Suprapubic skin (tissue), 4 donors: ENCODE data around the gene GPER1. TPM values are rescaled to one million over a fixed set of nuclear protein-coding genes. Genes with fewer than 3 reads are reported as not detected.

ENCODE experiments used
- DNase-seq, 2 donors: peaks; one replicate each; pipeline ENCODE4 v3.0.0-alpha.2; 2019; ENCODE audit warnings: low spot score in 2 of 2
- H3K27ac ChIP-seq: fragments of 200-600 bp; sonication (generic); one replicate; pipeline ENCODE4 v1.5.1; 2019
- H3K27me3 ChIP-seq: fragments of 200-600 bp; sonication (generic); one replicate; pipeline ENCODE4 v1.5.1; 2019
- H3K36me3 ChIP-seq: fragments of 200-600 bp; sonication (generic); one replicate; pipeline ENCODE4 v1.5.1; 2019
- H3K4me1 ChIP-seq: fragments of 200-600 bp; sonication (generic); one replicate; pipeline ENCODE4 v1.5.1; 2019
- H3K4me3 ChIP-seq: fragments of 200-600 bp; sonication (generic); one replicate; pipeline ENCODE4 v1.5.1; 2019; ENCODE audit warnings: mild to moderate bottlenecking
- H3K9me3 ChIP-seq: fragments of 200-600 bp; sonication (generic); one replicate; pipeline ENCODE4 v1.5.1; 2019
- CTCF ChIP-seq, 2 donors: fragments of 200-600 bp in 1 of 2; fragments of 450-650 bp in 1 of 2; sonication (generic) in 1 of 2; IDR thresholded peaks; one replicate each; pipeline ENCODE4 v1.5.1; 2016 to 2019; ENCODE audit warnings: antibody characterized with exemption in 2 of 2, mild to moderate bottlenecking in 1 of 2, moderate library complexity in 1 of 2
- EP300 ChIP-seq: sonication (generic); formaldehyde crosslinking; IDR thresholded peaks from one replicate; pipeline ENCODE4 v1.6.1; 2017; ENCODE audit warnings: antibody characterized with exemption
- POLR2A ChIP-seq, 2 donors: fragments of 450-650 bp; IDR thresholded peaks; one replicate each; pipeline ENCODE4 v1.6.1; 2017; ENCODE audit warnings: antibody characterized with exemption in 2 of 2, mild to moderate bottlenecking in 2 of 2, moderate library complexity in 2 of 2
- POLR2AphosphoS5 ChIP-seq, 3 donors: sonication (generic); formaldehyde crosslinking; IDR thresholded peaks; one replicate each; pipeline ENCODE4 v1.6.1; 2017; ENCODE audit warnings: antibody characterized with exemption in 3 of 3
- WGBS: methylation state at CpG from one replicate; pipeline ENCODE4 v1.1.5; 2018; 5-methylcytosine and 5-hydroxymethylcytosine counted together
- total RNA-seq, 4 donors: library from RNA; depleted of rRNA; stranded (reverse); fragments of >200 nt; gene quantifications; one replicate each; pipeline ENCODE4 v1.1.0, GENCODE V29; 2016

The GPER1 gene
- total RNA-seq, 4 donors from 2014 or later: 2.6 to 11.9 (median 5.1) TPM

- no peaks in the 10 kb centered on the region for H3K27me3 ChIP-seq
- H3K36me3 ChIP-seq: no peaks in the 10 kb centered on the region
- DNase-seq: no peak
- WGBS: 89% methylated on average over 14 of the region's 31 CpGs
- peaks cover 39% of the 10 kb centered on the region for H3K4me1 ChIP-seq
- no peaks in the 10 kb centered on the region for H3K9me3 ChIP-seq
- no peak overlapping the region for H3K4me3 ChIP-seq
- no peak overlapping the region for H3K27ac ChIP-seq
- TF ChIP-seq CTCF (IDR thresholded peaks at IDR 0.05) (no peak), POLR2A (IDR thresholded peaks at IDR 0.05) (no peak), EP300 (no peak), POLR2AphosphoS5 (IDR thresholded peaks at IDR 0.05) (no peak)
These were observed 5.9 kb upstream of the GPER1 start for GRCh38 chr7:1081931-1082401.

GRCh38 chr7:1083729-1084657 is 3.9 kb upstream of the GPER1 start:
- peaks cover 53% of the 10 kb centered on the region for H3K4me1 ChIP-seq
- no peak for TF ChIP-seq POLR2A (IDR thresholded peaks at IDR 0.05)
- TF ChIP-seq POLR2AphosphoS5 (IDR thresholded peaks at IDR 0.05): peak in 1 of 3 donors; percentile 39
- TF ChIP-seq CTCF (IDR thresholded peaks at IDR 0.05): no peak
- TF ChIP-seq EP300: no peak
- no peaks in the 10 kb centered on the region for H3K36me3 ChIP-seq
- no peaks in the 10 kb centered on the region for H3K27me3 ChIP-seq
- no peaks in the 10 kb centered on the region for H3K9me3 ChIP-seq
- no peak overlapping the region for H3K27ac ChIP-seq
- peak in 1 of 2 donors; percentile 89 for DNase-seq
- WGBS: 73% methylated on average over 27 of the region's 45 CpGs
- no peak overlapping the region for H3K4me3 ChIP-seq

DNA sequence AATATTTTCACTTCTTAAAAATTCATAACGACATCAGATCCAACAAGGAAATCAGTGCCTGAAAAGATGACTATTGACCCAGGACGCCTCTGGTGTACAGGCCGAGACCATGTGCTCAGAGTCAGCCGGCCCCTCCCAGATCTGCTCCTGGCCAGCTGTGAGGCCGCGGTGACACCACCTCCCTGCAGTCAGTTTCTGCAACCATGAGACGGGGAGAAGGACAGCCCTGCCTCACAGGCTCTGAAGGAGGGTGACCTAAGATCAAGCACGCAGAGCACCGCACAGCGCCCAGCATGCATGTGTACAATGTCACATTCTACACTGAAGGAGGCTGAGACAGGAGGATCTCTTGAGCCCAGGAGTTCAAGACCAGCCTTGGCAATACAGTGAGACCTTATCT is 2.6 kb upstream of the GPER1 start:
- WGBS: 78% methylated on average over 10 of the region's 10 CpGs
- no peak for DNase-seq
- Histone ChIP-seq H3K27ac (no peak overlapping the region), H3K9me3 (no peaks in the 10 kb centered on the region), H3K27me3 (no peaks in the 10 kb centered on the region), H3K36me3 (no peaks in the 10 kb centered on the region), H3K4me3 (no peak overlapping the region), H3K4me1 (peaks cover 53% of the 10 kb centered on the region)
- TF ChIP-seq CTCF (IDR thresholded peaks at IDR 0.05) (no peak), EP300 (no peak), POLR2AphosphoS5 (IDR thresholded peaks at IDR 0.05) (no peak), POLR2A (IDR thresholded peaks at IDR 0.05) (no peak)

DNA sequence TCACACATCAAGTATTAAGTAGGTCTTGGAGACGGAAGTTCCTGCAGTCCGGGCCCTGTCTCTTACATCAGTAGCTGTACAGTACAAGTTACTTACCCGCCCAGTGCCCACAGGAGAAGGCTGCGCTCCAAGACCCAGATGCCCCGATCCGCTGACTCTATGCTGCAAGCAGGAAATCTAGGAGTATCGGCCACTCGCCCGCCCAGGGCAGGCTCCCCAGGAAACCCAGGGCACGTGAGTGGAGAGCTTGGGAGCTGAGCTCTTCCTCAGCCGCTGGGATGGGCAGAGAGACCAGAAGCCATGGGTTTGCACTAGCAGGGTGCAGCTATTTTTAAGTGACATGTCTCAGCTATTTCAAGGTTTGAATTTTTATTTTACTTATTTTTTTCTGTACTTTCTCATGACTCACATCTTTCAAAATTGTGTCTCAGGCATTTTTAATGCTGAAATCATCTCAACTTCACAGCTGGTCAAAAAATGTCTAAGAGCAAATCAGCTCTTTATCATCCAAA is 1.9 kb upstream of the GPER1 start:
- Histone ChIP-seq H3K4me1 (peaks cover 53% of the 10 kb centered on the region), H3K36me3 (no peaks in the 10 kb centered on the region), H3K27ac (no peak overlapping the region), H3K9me3 (no peaks in the 10 kb centered on the region), H3K27me3 (no peaks in the 10 kb centered on the region), H3K4me3 (no peak overlapping the region)
- WGBS: 66% methylated on average over 10 of the region's 11 CpGs
- TF ChIP-seq CTCF (IDR thresholded peaks at IDR 0.05) (no peak), EP300 (no peak), POLR2AphosphoS5 (IDR thresholded peaks at IDR 0.05) (no peak), POLR2A (IDR thresholded peaks at IDR 0.05) (no peak)
- no peak for DNase-seq
